ENCODE measurements around the gene PTBP3.
"Not testable (repeated sequence)": the region's sequence is repeated elsewhere in the genome, so short reads cannot be mapped to it uniquely, and the experiment has no call there.

The PTBP3 gene

DNA sequence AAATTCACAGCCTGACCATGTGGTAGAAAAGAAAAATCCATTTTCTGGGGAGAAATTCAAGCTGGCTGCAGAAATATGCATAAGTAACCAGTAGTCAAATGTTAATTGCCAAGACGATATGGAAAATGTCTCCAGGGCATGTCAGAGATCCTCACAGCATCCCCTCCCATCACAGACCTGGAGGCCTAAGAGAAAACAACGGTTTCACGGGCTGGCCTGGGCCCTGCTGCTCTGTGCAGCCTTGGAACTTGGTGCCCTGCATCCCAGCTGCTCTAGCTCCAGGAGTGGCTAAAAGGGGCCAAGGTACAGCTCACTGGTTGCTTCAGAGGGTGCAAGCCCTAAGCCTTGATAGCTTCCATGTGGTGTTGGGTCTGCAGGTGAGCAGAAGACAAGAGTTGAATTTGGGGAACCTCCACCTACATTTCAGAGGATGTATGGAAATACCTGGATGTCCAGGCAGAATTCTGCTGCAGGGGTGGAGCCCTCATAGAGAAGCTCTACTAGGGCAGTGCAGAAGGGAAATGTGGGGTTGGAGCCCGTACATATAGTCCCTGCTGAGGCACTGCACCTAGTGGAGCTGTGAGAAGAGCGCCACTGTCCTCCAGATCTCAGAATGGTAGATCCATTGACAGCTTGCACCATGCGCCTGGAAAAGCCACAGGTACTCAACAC, 49.7 kb downstream of the PTBP3 start:
- TF ChIP-seq EZH2 (IDR thresholded peaks at IDR 0.05) (no peak), POLR2AphosphoS5 (IDR thresholded peaks at IDR 0.05; ENCODE audit: borderline replicate concordance, low read depth, low read length) (no peak), FOXP2 (optimal IDR thresholded peaks at IDR 0.05; ENCODE audit: control extremely low read depth, extremely low read length, insufficient read depth) (no peak)
- no peak for DNase-seq (ENCODE audit: low read depth, low spot score)
- 0 out of 2 replicates have a peak, but pooled peaks cover 4% of the 10 kb centered on the region for H3K9me3 ChIP-seq (ENCODE audit: low read depth, low read length)

DNA sequence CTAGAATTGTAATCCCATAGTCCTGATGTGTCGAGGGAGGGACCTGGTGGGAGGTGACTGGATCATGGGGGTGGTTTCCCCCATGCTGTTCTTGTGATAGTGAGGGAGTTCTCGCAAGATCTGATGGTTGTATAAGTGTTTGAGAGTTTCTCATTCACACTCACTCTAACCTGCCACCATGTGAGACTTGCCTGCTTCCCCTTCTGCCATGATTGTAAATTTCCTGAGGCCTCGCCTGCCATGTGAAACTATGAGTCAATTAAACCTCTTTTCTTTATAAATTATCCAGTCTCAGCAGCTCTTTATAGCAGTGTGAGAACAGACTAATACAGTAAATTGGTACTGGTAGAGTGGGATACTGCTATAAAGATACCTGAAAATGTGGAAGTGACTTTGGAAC, 50.6 kb downstream of the PTBP3 start:
- H3K36me3 ChIP-seq (ENCODE audit: insufficient read depth, low read length); DNase-seq (ENCODE audit: low read depth, low spot score); H3K9me3 ChIP-seq (ENCODE audit: low read depth, low read length); H3K27ac ChIP-seq; H3K4me3 ChIP-seq; H3K9ac ChIP-seq (ENCODE audit: insufficient read length): not testable (repeated sequence)

More for the DNA sequence above, 49.7 kb downstream of the PTBP3 start:
- Histone ChIP-seq H3K36me3 (ENCODE audit: insufficient read depth, low read length) (peaks cover 6% of the 10 kb centered on the region; the same call in 1 of the 2 replicates), H3K9ac (ENCODE audit: insufficient read length) (no peak overlapping the region), H3K4me3 (no peak overlapping the region), H3K27ac (no peak overlapping the region)

DNA sequence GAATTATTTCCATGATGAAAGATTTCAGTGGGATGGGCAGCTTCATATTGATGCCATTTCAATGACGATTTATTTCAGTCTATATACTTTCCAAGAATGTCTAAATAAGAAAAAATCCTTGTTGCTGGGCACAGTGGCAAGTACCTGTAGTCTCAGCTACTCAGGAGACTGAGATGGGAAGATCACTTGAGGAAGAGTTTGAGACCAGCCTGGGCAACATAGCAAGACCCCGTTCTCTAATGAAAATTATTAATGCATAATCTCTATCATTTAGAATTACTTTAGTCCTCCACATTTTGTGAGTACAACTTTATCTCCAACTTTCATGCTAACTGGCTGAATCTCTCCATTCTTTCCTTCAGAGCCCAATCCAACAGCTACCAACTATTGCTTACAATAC, 52.5 kb downstream of the PTBP3 start:
- no peak overlapping the region for H3K9ac ChIP-seq (ENCODE audit: insufficient read length)
- H3K36me3 ChIP-seq (ENCODE audit: insufficient read depth, low read length): peaks cover 6% of the 10 kb centered on the region; the same call in 1 of the 2 replicates
- no peak overlapping the region for H3K4me3 ChIP-seq
- no peak for TF ChIP-seq EZH2 (IDR thresholded peaks at IDR 0.05)
- TF ChIP-seq FOXP2 (optimal IDR thresholded peaks at IDR 0.05; ENCODE audit: control extremely low read depth, extremely low read length, insufficient read depth): no peak
- no peak for TF ChIP-seq POLR2AphosphoS5 (IDR thresholded peaks at IDR 0.05; ENCODE audit: borderline replicate concordance, low read depth, low read length)
- no peak overlapping the region for H3K27ac ChIP-seq
- DNase-seq (ENCODE audit: low read depth, low spot score): no peak
- 0 out of 2 replicates have a peak, but pooled peaks cover 4% of the 10 kb centered on the region for H3K9me3 ChIP-seq (ENCODE audit: low read depth, low read length)

DNA sequence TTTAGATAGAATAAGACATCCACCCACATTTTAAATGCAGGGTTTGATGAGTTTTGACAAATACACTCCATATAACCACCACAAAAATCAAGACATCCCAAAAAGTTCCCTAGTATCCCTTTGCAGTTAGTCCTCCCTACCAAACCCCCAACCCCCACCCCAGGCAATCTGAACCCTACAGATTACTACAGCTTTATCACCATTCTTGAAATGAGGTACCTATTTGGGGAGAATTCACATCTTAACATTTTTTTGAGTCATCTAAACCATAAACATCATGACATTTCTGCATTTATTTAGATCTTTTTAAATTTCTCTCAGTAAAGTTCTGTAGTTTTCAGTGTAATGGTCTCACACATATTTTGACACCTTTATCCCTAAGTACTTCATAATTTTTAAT, 53.9 kb downstream of the PTBP3 start:
- no peak for TF ChIP-seq FOXP2 (optimal IDR thresholded peaks at IDR 0.05; ENCODE audit: control extremely low read depth, extremely low read length, insufficient read depth)
- no peak for TF ChIP-seq POLR2AphosphoS5 (IDR thresholded peaks at IDR 0.05; ENCODE audit: borderline replicate concordance, low read depth, low read length)
- TF ChIP-seq EZH2 (IDR thresholded peaks at IDR 0.05): no peak
- H3K27ac ChIP-seq: no peak overlapping the region
- no peak overlapping the region for H3K4me3 ChIP-seq
- peaks cover 6% of the 10 kb centered on the region; the same call in 1 of the 2 replicates for H3K36me3 ChIP-seq (ENCODE audit: insufficient read depth, low read length)
- no peak overlapping the region for H3K9ac ChIP-seq (ENCODE audit: insufficient read length)
- H3K9me3 ChIP-seq (ENCODE audit: low read depth, low read length): 0 out of 2 replicates have a peak, but pooled peaks cover 3% of the 10 kb centered on the region
- no peak for DNase-seq (ENCODE audit: low read depth, low spot score)

DNA sequence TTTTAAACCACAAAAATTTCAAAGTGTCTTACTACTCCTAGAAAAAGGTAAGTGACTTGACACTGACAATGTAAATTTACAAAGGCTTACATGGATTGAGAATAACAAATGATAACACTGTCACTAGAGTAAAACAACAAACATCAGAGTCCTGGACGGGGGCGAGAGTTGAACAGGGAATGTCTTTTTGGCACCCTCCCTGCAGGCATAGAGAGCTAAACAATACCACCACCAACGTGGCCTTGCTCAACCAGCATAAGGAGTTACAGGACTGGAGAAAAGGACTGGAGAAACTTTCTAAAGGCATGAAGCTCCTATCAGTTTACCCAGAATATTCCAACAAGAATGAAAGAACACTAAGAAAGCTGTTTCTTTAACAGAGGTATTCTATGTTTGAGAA, 55.3 kb downstream of the PTBP3 start:
- TF ChIP-seq EZH2 (IDR thresholded peaks at IDR 0.05): no peak
- TF ChIP-seq FOXP2 (optimal IDR thresholded peaks at IDR 0.05; ENCODE audit: control extremely low read depth, extremely low read length, insufficient read depth): no peak
- TF ChIP-seq POLR2AphosphoS5 (IDR thresholded peaks at IDR 0.05; ENCODE audit: borderline replicate concordance, low read depth, low read length): no peak
- no peak for DNase-seq (ENCODE audit: low read depth, low spot score)
- no peak overlapping the region for H3K9ac ChIP-seq (ENCODE audit: insufficient read length)
- no peak overlapping the region for H3K4me3 ChIP-seq
- H3K9me3 ChIP-seq (ENCODE audit: low read depth, low read length): no peaks in the 10 kb centered on the region
- no peak overlapping the region for H3K27ac ChIP-seq
- H3K36me3 ChIP-seq (ENCODE audit: insufficient read depth, low read length): no peaks in the 10 kb centered on the region; the same call in 1 of the 2 replicates

DNA sequence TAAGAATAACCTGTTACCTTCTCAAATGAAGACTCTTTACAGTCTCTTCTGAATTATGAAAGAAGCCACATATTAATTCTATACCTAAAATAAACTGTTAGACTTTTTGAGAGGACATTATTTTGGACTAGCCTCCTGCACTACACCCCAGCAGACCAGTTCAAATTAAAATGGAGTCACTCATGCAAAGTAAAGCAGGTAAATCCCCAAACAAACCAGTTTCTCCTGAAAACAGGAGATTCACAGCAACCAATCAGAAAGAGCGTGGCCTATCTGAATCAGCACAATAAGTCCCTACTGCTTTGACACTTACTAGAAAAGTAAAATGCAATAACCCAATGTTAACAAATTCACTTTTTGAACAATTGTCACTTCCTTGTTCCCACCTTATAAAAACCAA, 58.8 kb downstream of the PTBP3 start:
- no peaks in the 10 kb centered on the region for H3K36me3 ChIP-seq (ENCODE audit: insufficient read depth, low read length)
- H3K9ac ChIP-seq (ENCODE audit: insufficient read length): no peak overlapping the region
- H3K4me3 ChIP-seq: no peak overlapping the region
- H3K27ac ChIP-seq: no peak overlapping the region
- H3K9me3 ChIP-seq (ENCODE audit: low read depth, low read length): no peaks in the 10 kb centered on the region
- TF ChIP-seq POLR2AphosphoS5 (IDR thresholded peaks at IDR 0.05; ENCODE audit: borderline replicate concordance, low read depth, low read length) (no peak), EZH2 (IDR thresholded peaks at IDR 0.05) (no peak), FOXP2 (optimal IDR thresholded peaks at IDR 0.05; ENCODE audit: control extremely low read depth, extremely low read length, insufficient read depth) (no peak)
- no peak for DNase-seq (ENCODE audit: low read depth, low spot score)

DNA sequence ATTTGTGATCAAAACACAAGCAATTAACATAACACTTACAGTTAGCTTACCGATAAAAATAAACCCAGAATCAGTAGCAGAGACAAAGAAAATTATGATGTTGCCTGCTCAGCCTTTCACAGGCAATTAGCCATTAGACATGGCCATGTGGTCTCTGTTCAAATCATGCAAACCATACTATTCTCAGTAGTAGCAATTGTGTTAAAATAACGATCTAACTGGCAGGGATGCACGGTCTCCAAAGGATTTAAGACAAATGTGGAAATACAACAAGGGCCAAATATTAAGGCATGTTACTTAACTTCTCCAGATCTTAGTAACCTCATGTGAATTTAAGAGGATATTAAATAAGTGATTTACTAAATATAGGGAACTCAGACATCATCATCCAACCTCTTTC, 59.5 kb downstream of the PTBP3 start:
- TF ChIP-seq EZH2 (IDR thresholded peaks at IDR 0.05): no peak
- no peak for TF ChIP-seq POLR2AphosphoS5 (IDR thresholded peaks at IDR 0.05; ENCODE audit: borderline replicate concordance, low read depth, low read length)
- no peak for TF ChIP-seq FOXP2 (optimal IDR thresholded peaks at IDR 0.05; ENCODE audit: control extremely low read depth, extremely low read length, insufficient read depth)
- peak; percentile 26 for DNase-seq (ENCODE audit: low read depth, low spot score)
- no peak overlapping the region for H3K27ac ChIP-seq

DNA sequence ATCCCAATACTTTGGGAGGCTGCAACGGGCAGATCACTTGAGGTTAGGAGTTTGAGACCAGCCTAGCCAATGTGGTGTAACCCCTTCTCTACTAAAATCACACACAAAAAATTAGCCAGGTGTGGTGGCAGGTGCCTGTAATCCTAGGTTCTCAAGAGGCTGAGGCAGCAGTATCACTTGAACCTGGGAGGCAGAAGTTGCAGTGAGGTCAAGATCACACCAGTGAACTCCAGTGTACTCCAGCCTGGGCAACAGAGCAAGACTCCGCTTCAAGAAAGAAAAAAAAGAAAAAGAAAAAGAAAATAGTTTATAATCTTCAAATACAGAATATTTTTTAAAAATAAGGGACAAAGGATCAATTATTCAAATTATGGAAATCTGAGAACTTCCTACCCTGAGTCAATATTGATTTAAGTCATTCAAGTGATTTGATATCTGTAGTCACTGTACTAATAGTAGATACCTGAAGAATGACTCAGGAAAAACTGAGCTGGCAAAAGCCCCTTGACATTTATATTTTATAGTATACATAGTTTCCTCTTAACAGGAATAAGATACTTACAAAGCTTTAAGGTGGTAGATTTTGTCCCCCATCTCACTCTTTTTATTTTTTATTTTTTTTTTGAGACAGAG, 61.8 kb downstream of the PTBP3 start:
- no peak overlapping the region for H3K27ac ChIP-seq
- no peak for TF ChIP-seq EZH2 (IDR thresholded peaks at IDR 0.05)
- no peak for TF ChIP-seq FOXP2 (optimal IDR thresholded peaks at IDR 0.05; ENCODE audit: control extremely low read depth, extremely low read length, insufficient read depth)
- no peak for TF ChIP-seq POLR2AphosphoS5 (IDR thresholded peaks at IDR 0.05; ENCODE audit: borderline replicate concordance, low read depth, low read length)

More for the DNA sequence above, 59.5 kb downstream of the PTBP3 start:
- Histone ChIP-seq H3K9me3 (ENCODE audit: low read depth, low read length) (no peaks in the 10 kb centered on the region), H3K9ac (ENCODE audit: insufficient read length) (no peak overlapping the region), H3K4me3 (no peak overlapping the region), H3K36me3 (ENCODE audit: insufficient read depth, low read length) (no peaks in the 10 kb centered on the region)

More for the DNA sequence above, 61.8 kb downstream of the PTBP3 start:
- H3K9me3 ChIP-seq (ENCODE audit: low read depth, low read length): no peaks in the 10 kb centered on the region
- DNase-seq (ENCODE audit: low read depth, low spot score): no peak
- H3K4me3 ChIP-seq: no peak overlapping the region
- H3K9ac ChIP-seq (ENCODE audit: insufficient read length): no peak overlapping the region
- H3K36me3 ChIP-seq (ENCODE audit: insufficient read depth, low read length): no peaks in the 10 kb centered on the region
